Loucy (cell line): ENCODE data around the gene TBX15.

Experiments
- CTCF ChIP-seq: fragments of 200-600 bp; sonication (generic); conservative IDR thresholded peaks from 2 replicates; pipeline ENCODE4 v1.5.1; 2014; ENCODE audit warnings: mild to moderate bottlenecking, antibody characterized with exemption, low read length
- EZH2phosphoT487 ChIP-seq: fragments of 200-600 bp; IDR thresholded peaks from 2 replicates; pipeline ENCODE4 v1.6.1; 2018; ENCODE audit warnings: antibody characterized with exemption, mild to moderate bottlenecking, moderate library complexity, borderline replicate concordance

- TF ChIP-seq EZH2phosphoT487, result no peak
- TF ChIP-seq CTCF, result no peak
Observed at GRCh38 chr1:118923319-118923718, 64.8 kb downstream of the TBX15 start.
